SK-N-SH treated with all-trans-retinoic acid at 6 μM for 48 hours (cell line): ENCODE measurements around the gene RAB30.

Source experiments
- OSR1 ChIP-seq: fragments of 250-450 bp; sonication (Bioruptor Pico); IDR thresholded peaks from 2 replicates; pipeline ENCODE4 v1.8.0; 2022; ENCODE audit warnings: moderate library complexity, mild to moderate bottlenecking, inconsistent platforms
- PATZ1 ChIP-seq: fragments of 250-450 bp; sonication (Bioruptor Pico); IDR thresholded peaks from 2 replicates; pipeline ENCODE4 v1.8.0; 2020; ENCODE audit warnings: mild to moderate bottlenecking, moderate library complexity, borderline replicate concordance
- PPARA ChIP-seq: fragments of 250-450 bp; sonication (Bioruptor Pico); IDR thresholded peaks from 2 replicates; pipeline ENCODE4 v1.5.0; 2020; ENCODE audit warnings: mild to moderate bottlenecking, borderline replicate concordance
- SNAI2 ChIP-seq: fragments of 250-450 bp; sonication (Bioruptor Pico); IDR thresholded peaks from 2 replicates; pipeline ENCODE4 v1.5.0; 2020; ENCODE audit warnings: mild to moderate bottlenecking, moderate library complexity
- ZFP3 ChIP-seq: fragments of 250-450 bp; sonication (Bioruptor Pico); IDR thresholded peaks from 2 replicates; pipeline ENCODE4 v1.5.0; 2020; ENCODE audit warnings: mild to moderate bottlenecking, moderate library complexity
- ZFP30 ChIP-seq: fragments of 450-650 bp; formaldehyde crosslinking; IDR thresholded peaks from 2 replicates; pipeline ENCODE4 v1.5.0; 2022; ENCODE audit warnings: mild to moderate bottlenecking, moderate library complexity
- TF ChIP-seq, protein P1 (sequence below): fragments of 250-450 bp; sonication (Bioruptor Pico); IDR thresholded peaks from 2 replicates; pipeline ENCODE4 v1.5.1; 2020; ENCODE audit warnings: low read depth, mild to moderate bottlenecking, moderate library complexity

DNA sequence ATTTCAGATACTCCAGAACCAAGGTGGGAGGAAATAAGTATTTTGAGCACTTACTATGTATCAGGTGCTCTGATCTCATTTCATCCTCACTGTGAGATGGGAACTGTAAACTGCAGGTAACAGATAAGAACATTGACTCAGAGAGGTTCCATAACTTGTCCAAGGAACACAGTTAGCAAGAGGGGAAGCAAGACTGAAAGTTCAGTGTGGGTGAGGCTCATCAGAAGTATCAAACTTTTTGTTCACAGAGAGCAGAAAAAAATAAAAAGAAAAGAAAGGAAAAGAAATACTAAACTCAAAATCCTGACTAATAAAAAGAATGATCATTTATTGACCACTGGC lies 37.1 kb downstream of the RAB30 start:
- TF ChIP-seq PPARA (CRISPR knock-in tag) (no peak), PATZ1 (CRISPR knock-in tag) (no peak), SNAI2 (CRISPR knock-in tag) (no peak), OSR1 (CRISPR knock-in tag) (no peak), ZFP3 (CRISPR knock-in tag) (no peak), ZFP30 (CRISPR knock-in tag) (no peak)
- TF ChIP-seq, protein P1, sequence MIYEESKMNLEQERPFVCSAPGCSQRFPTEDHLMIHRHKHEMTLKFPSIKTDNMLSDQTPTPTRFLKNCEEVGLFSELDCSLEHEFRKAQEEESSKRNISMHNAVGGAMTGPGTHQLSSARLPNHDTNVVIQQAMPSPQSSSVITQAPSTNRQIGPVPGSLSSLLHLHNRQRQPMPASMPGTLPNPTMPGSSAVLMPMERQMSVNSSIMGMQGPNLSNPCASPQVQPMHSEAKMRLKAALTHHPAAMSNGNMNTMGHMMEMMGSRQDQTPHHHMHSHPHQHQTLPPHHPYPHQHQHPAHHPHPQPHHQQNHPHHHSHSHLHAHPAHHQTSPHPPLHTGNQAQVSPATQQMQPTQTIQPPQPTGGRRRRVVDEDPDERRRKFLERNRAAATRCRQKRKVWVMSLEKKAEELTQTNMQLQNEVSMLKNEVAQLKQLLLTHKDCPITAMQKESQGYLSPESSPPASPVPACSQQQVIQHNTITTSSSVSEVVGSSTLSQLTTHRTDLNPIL (CRISPR knock-in tag), result no peak
